ENCODE data around the gene LRRC9. TPM values are rescaled to one million over a fixed set of nuclear protein-coding genes. Genes with fewer than 3 reads are reported as not detected.

LRRC9 gene
- total and polyA plus RNA-seq, 10 of the 15 experiments (the other 5 are each of a cell fraction or from before 2014, with no cell fraction given), result not detected

DNA sequence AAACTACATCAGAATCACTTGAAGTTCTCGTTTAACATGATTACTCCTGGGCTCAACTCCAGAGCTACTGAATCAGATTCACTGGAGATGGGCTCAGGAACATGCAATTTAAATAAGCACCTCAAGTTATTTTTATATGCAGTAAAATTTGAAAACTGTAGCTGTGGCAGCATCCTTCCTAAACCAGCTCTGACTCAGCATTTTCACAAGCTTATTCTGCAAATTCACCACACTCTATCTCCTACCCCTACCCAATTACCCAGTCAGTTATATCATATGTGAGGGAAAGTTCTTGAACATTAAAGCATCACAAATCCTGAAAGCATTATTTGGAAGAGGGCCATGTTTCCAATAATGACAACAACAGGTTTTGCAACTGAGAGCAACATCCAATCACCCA is 24.2 kb upstream of the LRRC9 start (continued):
- TF ChIP-seq, protein P1, sequence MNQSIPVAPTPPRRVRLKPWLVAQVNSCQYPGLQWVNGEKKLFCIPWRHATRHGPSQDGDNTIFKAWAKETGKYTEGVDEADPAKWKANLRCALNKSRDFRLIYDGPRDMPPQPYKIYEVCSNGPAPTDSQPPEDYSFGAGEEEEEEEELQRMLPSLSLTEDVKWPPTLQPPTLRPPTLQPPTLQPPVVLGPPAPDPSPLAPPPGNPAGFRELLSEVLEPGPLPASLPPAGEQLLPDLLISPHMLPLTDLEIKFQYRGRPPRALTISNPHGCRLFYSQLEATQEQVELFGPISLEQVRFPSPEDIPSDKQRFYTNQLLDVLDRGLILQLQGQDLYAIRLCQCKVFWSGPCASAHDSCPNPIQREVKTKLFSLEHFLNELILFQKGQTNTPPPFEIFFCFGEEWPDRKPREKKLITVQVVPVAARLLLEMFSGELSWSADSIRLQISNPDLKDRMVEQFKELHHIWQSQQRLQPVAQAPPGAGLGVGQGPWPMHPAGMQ (IDR thresholded peaks at IDR 0.05; ENCODE audit: borderline replicate concordance), result no peak

DNA sequence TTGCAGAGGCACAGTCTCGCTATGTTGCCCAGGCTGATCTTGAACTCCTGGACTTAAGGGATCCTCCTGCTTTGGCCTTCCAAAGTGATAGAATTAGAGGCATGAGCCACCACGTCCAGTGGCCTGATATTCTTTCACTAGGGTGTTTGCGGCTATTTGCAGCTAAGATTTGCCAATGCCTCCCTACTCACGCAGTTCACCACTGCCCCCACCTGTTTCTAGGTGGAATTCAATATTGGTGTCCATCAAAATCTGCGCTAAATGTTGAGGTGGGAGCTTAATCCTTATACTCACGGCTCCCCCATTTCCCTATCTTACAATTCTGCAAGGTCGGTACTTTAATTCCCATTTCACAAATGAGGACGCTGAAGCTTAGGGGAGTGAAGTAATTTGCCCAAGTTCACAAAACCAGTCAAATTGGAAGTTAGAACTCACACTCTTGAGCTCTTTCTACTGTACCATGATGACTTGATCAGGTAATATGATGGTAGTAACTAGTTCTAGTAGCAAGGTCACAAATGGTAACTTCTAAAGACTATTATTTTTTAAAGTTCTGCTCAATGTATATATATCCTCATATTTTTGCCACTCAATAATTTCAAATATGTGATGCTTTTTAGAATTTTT is 22.1 kb upstream of the LRRC9 start:
- RAD21 ChIA-PET (ENCODE audit: unreplicated experiment), result interaction anchor here (0.5 to 1.8 kb wide), 3 partner anchors 36 to 265 kb away, joined by 3 to 11 read pairs (median 3); no protein-coding TSS in a partner anchor
- POLR2A ChIA-PET, result no interaction called here
- Histone ChIP-seq H3K4me1 (ENCODE audit: control insufficient read depth, insufficient read depth, low read length) (no peaks in the 10 kb centered on the region), H3K4me3 (no peak overlapping the region), H2AFZ (ENCODE audit: control insufficient read depth, low read depth, low read length) (no peak overlapping the region), H3K79me2 (ENCODE audit: control insufficient read depth, insufficient read depth, low read length) (no peaks in the 10 kb centered on the region), H3K4me2 (ENCODE audit: control insufficient read depth, insufficient read depth) (no peak overlapping the region), H3K27ac (ENCODE audit: control insufficient read depth, insufficient read depth) (no peak overlapping the region), H3K27me3 (replicated peaks in 1 of 2; ENCODE audit: control insufficient read depth in 2 of 2, insufficient read depth in 2 of 2, low read length in 1 of 2) (no peaks in the 10 kb centered on the region; a peak in 1 of 4 replicates), H3K36me3 (ENCODE audit: control insufficient read depth in 2 of 2, insufficient read depth in 2 of 2, low read length in 1 of 2) (no peaks in the 10 kb centered on the region), H4K20me1 (ENCODE audit: control insufficient read depth, insufficient read depth) (no peaks in the 10 kb centered on the region), H3K9me3 (replicated peaks; ENCODE audit: control insufficient read depth, insufficient read depth, low read length) (no peaks in the 10 kb centered on the region), H3K9ac (ENCODE audit: control insufficient read depth, insufficient read depth, low read length) (no peak overlapping the region)
- ATAC-seq (peak; percentile 68), FAIRE-seq (peak; percentile 13), DNase-seq (ENCODE audit: low read depth, low spot score) (no peak)
- SMC1A ChIA-PET (ENCODE audit: uncharacterized antibody, unreplicated experiment), result interaction anchor here (0.6 to 1.7 kb wide), 7 partner anchors 14 to 641 kb away, joined by 3 to 14 read pairs (median 4); no protein-coding TSS in a partner anchor
- CTCF ChIA-PET, result interaction anchor here (0.7 to 2.5 kb wide), 13 partner anchors 8 to 391 kb away, joined by 3 to 18 read pairs (median 4); no protein-coding TSS in a partner anchor
- 17% methylated on average over 8 of the region's 8 CpGs for WGBS (ENCODE audit: insufficient coverage, insufficient replicate concordance, low lambda C conversion rate, missing lambda C conversion rate)
- in situ Hi-C loops (cut with MboI), result no loop called here
- intact Hi-C loops (cut with micrococcal nuclease; ENCODE audit: unreplicated experiment), result loop anchor here (2.0 to 10.0 kb wide), 2 partner anchors 183 to 265 kb away; no protein-coding TSS in a partner anchor
- peak; percentile 37; the same call in 1 of the 2 replicates for TF ChIP-seq SMC3 (IDR thresholded peaks at IDR 0.05; ENCODE audit: borderline replicate concordance, low read length)
- TF ChIP-seq RAD21 (IDR thresholded peaks at IDR 0.05; ENCODE audit: insufficient read depth, low read depth, low read length), result peak; percentile 68
- no peak for TF ChIP-seq HDAC6 (IDR thresholded peaks at IDR 0.05; ENCODE audit: unreplicated experiment)
- TF ChIP-seq, protein P2, sequence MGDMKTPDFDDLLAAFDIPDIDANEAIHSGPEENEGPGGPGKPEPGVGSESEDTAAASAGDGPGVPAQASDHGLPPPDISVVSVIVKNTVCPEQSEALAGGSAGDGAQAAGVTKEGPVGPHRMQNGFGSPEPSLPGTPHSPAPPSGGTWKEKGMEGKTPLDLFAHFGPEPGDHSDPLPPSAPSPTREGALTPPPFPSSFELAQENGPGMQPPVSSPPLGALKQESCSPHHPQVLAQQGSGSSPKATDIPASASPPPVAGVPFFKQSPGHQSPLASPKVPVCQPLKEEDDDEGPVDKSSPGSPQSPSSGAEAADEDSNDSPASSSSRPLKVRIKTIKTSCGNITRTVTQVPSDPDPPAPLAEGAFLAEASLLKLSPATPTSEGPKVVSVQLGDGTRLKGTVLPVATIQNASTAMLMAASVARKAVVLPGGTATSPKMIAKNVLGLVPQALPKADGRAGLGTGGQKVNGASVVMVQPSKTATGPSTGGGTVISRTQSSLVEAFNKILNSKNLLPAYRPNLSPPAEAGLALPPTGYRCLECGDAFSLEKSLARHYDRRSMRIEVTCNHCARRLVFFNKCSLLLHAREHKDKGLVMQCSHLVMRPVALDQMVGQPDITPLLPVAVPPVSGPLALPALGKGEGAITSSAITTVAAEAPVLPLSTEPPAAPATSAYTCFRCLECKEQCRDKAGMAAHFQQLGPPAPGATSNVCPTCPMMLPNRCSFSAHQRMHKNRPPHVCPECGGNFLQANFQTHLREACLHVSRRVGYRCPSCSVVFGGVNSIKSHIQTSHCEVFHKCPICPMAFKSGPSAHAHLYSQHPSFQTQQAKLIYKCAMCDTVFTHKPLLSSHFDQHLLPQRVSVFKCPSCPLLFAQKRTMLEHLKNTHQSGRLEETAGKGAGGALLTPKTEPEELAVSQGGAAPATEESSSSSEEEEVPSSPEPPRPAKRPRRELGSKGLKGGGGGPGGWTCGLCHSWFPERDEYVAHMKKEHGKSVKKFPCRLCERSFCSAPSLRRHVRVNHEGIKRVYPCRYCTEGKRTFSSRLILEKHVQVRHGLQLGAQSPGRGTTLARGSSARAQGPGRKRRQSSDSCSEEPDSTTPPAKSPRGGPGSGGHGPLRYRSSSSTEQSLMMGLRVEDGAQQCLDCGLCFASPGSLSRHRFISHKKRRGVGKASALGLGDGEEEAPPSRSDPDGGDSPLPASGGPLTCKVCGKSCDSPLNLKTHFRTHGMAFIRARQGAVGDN (IDR thresholded peaks at IDR 0.05), result no peak
- TF ChIP-seq, protein P3, sequence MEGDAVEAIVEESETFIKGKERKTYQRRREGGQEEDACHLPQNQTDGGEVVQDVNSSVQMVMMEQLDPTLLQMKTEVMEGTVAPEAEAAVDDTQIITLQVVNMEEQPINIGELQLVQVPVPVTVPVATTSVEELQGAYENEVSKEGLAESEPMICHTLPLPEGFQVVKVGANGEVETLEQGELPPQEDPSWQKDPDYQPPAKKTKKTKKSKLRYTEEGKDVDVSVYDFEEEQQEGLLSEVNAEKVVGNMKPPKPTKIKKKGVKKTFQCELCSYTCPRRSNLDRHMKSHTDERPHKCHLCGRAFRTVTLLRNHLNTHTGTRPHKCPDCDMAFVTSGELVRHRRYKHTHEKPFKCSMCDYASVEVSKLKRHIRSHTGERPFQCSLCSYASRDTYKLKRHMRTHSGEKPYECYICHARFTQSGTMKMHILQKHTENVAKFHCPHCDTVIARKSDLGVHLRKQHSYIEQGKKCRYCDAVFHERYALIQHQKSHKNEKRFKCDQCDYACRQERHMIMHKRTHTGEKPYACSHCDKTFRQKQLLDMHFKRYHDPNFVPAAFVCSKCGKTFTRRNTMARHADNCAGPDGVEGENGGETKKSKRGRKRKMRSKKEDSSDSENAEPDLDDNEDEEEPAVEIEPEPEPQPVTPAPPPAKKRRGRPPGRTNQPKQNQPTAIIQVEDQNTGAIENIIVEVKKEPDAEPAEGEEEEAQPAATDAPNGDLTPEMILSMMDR (IDR thresholded peaks at IDR 0.05 in 2 of 3, conservative IDR thresholded peaks at IDR 0.05 in 1 of 3; ENCODE audit: control insufficient read depth in 2 of 3, extremely low read depth in 1 of 3, insufficient read depth in 1 of 3, low read depth in 3 of 3, low read length in 3 of 3), result peak; percentile 34 to 36 (median 34); a peak in 4 of 6 replicates
- no TSS peak for BruUV-seq (replicated peaks)
